Coronary artery (tissue), 2 donors: Measurements from ENCODE around the gene RPL18.
"Not testable (repeated sequence)": the region's sequence is repeated elsewhere in the genome, so short reads cannot be mapped to it uniquely, and the experiment has no call there.

Experiments
- DNase-seq: peaks from one replicate; pipeline ENCODE4 v3.0.0-alpha.2; 2017; ENCODE audit warnings: low spot score
- H3K27ac ChIP-seq, 2 donors: fragments of 200-600 bp; sonication (generic); one replicate each; pipeline ENCODE4 v1.5.1; 2016 to 2019
- H3K4me3 ChIP-seq: fragments of 200-600 bp; sonication (generic); 2 replicates; pipeline ENCODE4 v1.5.1; 2016; ENCODE audit warnings: mild to moderate bottlenecking, moderate library complexity
- CTCF ChIP-seq: fragments of 200-600 bp; sonication (generic); IDR thresholded peaks from one replicate; pipeline ENCODE4 v1.5.1; 2019; ENCODE audit warnings: antibody characterized with exemption

The RPL18 gene

GRCh38 chr19:48633148-48634035 is 14.4 kb upstream of the RPL18 start:
- no peak for TF ChIP-seq CTCF
- peak overlapping the region; percentile 88 to 95 for H3K27ac ChIP-seq
- H3K4me3 ChIP-seq = peak overlapping the region; percentile 80

GRCh38 chr19:48632692-48633147 is 13.7 kb upstream of the RPL18 start:
- H3K27ac ChIP-seq = peak overlapping the region; percentile 88 to 95
- no peak for DNase-seq
- no peak overlapping the region for H3K4me3 ChIP-seq
- TF ChIP-seq CTCF = no peak

More at GRCh38 chr19:48633148-48634035, 14.4 kb upstream of the RPL18 start:
- no peak for DNase-seq

GRCh38 chr19:48632286-48632685 is 13.3 kb upstream of the RPL18 start:
- peak overlapping the region in 1 of 2 donors; percentile 88 for H3K27ac ChIP-seq
- DNase-seq, H3K4me3 ChIP-seq: not testable (repeated sequence)

- Histone ChIP-seq H3K27ac (peak overlapping the region; percentile 85 to 86), H3K4me3 (no peak overlapping the region)
- no peak for TF ChIP-seq CTCF
- DNase-seq = no peak
These were observed 12.2 kb upstream of the RPL18 start for GRCh38 chr19:48631225-48631624.

- no peak for DNase-seq
- TF ChIP-seq CTCF = no peak
- Histone ChIP-seq H3K4me3 (peak overlapping the region; percentile 12), H3K27ac (peak overlapping the region; percentile 85 to 86)
These were observed 11.5 kb upstream of the RPL18 start for GRCh38 chr19:48630296-48631063.

- DNase-seq = no peak
- TF ChIP-seq CTCF = no peak
- Histone ChIP-seq H3K27ac (peak overlapping the region; percentile 85 to 86), H3K4me3 (peak overlapping the region; percentile 12)
These were observed 10.8 kb upstream of the RPL18 start for GRCh38 chr19:48629599-48630295.

- no peak for DNase-seq
- Histone ChIP-seq H3K4me3 (no peak overlapping the region), H3K27ac (peak overlapping the region in 1 of 2 donors; percentile 86)
- TF ChIP-seq CTCF = no peak
These were observed 10.3 kb upstream of the RPL18 start for GRCh38 chr19:48629297-48629598.
